Lung (tissue), 12 donors: ENCODE measurements around the gene CARMIL1. TPM values are rescaled to one million over a fixed set of nuclear protein-coding genes. Genes with fewer than 3 reads are reported as not detected.

Source experiments
- ATAC-seq: fragments of 200-7000 bp; cut with Tn5 transposase; one replicate; pipeline ENCODE4 v1.9.1; 2020; ENCODE audit warnings: moderate number of reproducible peaks; ENCODE audit not compliant: insufficient read depth, low FRiP score
- DNase-seq, 3 donors: peaks; one replicate each; pipeline ENCODE4 v3.0.0-alpha.2; 2013 to 2017
- H3K27ac ChIP-seq, 2 donors: one replicate each; pipeline ENCODE4 v1.5.1; 2013; ENCODE audit warnings: mild to moderate bottlenecking in 2 of 2, moderate library complexity in 2 of 2, control low read depth in 1 of 2, inconsistent platforms in 1 of 2, low read depth in 1 of 2, low read length in 1 of 2
- H3K27me3 ChIP-seq, 3 donors: one replicate each; pipeline ENCODE4 v1.5.1; 2013; ENCODE audit warnings: low read length in 2 of 3; ENCODE audit not compliant: control insufficient read depth in 3 of 3, insufficient read depth in 3 of 3
- H3K36me3 ChIP-seq, 4 donors: one replicate each; pipeline ENCODE4 v1.5.1; 2013; ENCODE audit warnings: low read length in 4 of 4, mild to moderate bottlenecking in 1 of 4, moderate library complexity in 1 of 4; ENCODE audit not compliant: control insufficient read depth in 4 of 4, insufficient read depth in 4 of 4
- H3K4me1 ChIP-seq, 5 donors: one replicate each; pipeline ENCODE4 v1.5.1; 2013; ENCODE audit warnings: low read length in 5 of 5, mild to moderate bottlenecking in 2 of 5, moderate library complexity in 1 of 5; ENCODE audit not compliant: control insufficient read depth in 5 of 5, insufficient read depth in 5 of 5
- H3K4me3 ChIP-seq: one replicate; pipeline ENCODE4 v1.5.1; 2013; ENCODE audit warnings: mild to moderate bottlenecking, control low read depth, moderate library complexity
- H3K9ac ChIP-seq, 2 donors: one replicate each; pipeline ENCODE4 v1.5.1; 2013; ENCODE audit warnings: low read length in 2 of 2, control low read depth in 1 of 2; ENCODE audit not compliant: insufficient read depth in 1 of 2
- H3K9me3 ChIP-seq, 4 donors: one replicate each; pipeline ENCODE4 v1.5.1; 2013; ENCODE audit warnings: low read length in 3 of 4, mild to moderate bottlenecking in 1 of 4, moderate library complexity in 1 of 4; ENCODE audit not compliant: control insufficient read depth in 4 of 4, insufficient read depth in 3 of 4
- WGBS, 2 donors: extraction: QIAGEN DNeasy Blood & Tissue Kit; methylation state at CpG; one replicate each; pipeline ENCODE4 v1.1.7; 2013; 5-methylcytosine and 5-hydroxymethylcytosine counted together
- polyA plus RNA-seq, 2 donors: library from polyadenylated mRNA; stranded (reverse); fragments of 200-250 nt; gene quantifications; one replicate each; pipeline ENCODE4 v1.2.1, GENCODE V29; 2013
- total RNA-seq, 2 donors: library from RNA; depleted of rRNA in 1 of 2; stranded (reverse); fragments of >200 nt in 1 of 2; gene quantifications; one replicate each; pipeline ENCODE4 v1.2.1, GENCODE V29; 2014 to 2021
- TF ChIP-seq, protein P1 (sequence below): IDR thresholded peaks from 2 replicates; pipeline ENCODE4 v1.5.1; 2012; ENCODE audit warnings: mild to moderate bottlenecking; ENCODE audit errors: control extremely low read depth, extremely low read depth
- donor health status: control.
- donor health status: control.
- donor health status: Bipolar disorder and iron deficiency.
- donor health status: healthy.
- donor health status: DM: yes; HTN: yes; CAD: no.

Gene CARMIL1
- total and polyA plus RNA-seq, 4 donors = 8.0 to 38.3 (median 34.9) TPM

- H3K27ac ChIP-seq = no peak overlapping the region
- peaks cover 0 to 2% (median under 1%) of the 10 kb centered on the region in 4 donors for H3K9me3 ChIP-seq
- no peak overlapping the region for H3K9ac ChIP-seq
- ATAC-seq = no peak
- no peaks in the 10 kb centered on the region for H3K4me1 ChIP-seq
- WGBS, 2 donors = 81 to 85% methylated on average over 4 of the region's 4 CpGs
- DNase-seq = no peak
- no peak overlapping the region for H3K4me3 ChIP-seq
- no peaks in the 10 kb centered on the region for H3K36me3 ChIP-seq
- H3K27me3 ChIP-seq = no peaks in the 10 kb centered on the region
- TF ChIP-seq, protein P1, sequence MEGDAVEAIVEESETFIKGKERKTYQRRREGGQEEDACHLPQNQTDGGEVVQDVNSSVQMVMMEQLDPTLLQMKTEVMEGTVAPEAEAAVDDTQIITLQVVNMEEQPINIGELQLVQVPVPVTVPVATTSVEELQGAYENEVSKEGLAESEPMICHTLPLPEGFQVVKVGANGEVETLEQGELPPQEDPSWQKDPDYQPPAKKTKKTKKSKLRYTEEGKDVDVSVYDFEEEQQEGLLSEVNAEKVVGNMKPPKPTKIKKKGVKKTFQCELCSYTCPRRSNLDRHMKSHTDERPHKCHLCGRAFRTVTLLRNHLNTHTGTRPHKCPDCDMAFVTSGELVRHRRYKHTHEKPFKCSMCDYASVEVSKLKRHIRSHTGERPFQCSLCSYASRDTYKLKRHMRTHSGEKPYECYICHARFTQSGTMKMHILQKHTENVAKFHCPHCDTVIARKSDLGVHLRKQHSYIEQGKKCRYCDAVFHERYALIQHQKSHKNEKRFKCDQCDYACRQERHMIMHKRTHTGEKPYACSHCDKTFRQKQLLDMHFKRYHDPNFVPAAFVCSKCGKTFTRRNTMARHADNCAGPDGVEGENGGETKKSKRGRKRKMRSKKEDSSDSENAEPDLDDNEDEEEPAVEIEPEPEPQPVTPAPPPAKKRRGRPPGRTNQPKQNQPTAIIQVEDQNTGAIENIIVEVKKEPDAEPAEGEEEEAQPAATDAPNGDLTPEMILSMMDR = no peak
Measured at GRCh38 chr6:25640891-25641290, 361.7 kb downstream of the CARMIL1 start.

- Histone ChIP-seq H3K9me3 (peaks cover 0 to 2% (median under 1%) of the 10 kb centered on the region in 4 donors), H3K36me3 (no peaks in the 10 kb centered on the region), H3K9ac (no peak overlapping the region), H3K27me3 (no peaks in the 10 kb centered on the region), H3K27ac (no peak overlapping the region), H3K4me1 (no peaks in the 10 kb centered on the region), H3K4me3 (no peak overlapping the region)
- TF ChIP-seq, protein P1 = no peak
- no peak for DNase-seq
- 69 to 80% methylated on average over 5 of the region's 5 CpGs for WGBS, 2 donors
- ATAC-seq = no peak
Measured at GRCh38 chr6:25641377-25641776, 362.2 kb downstream of the CARMIL1 start.

GRCh38 chr6:25641940-25642666 lies 362.9 kb downstream of the CARMIL1 start:
- Histone ChIP-seq H3K4me3 (no peak overlapping the region), H3K4me1 (no peaks in the 10 kb centered on the region), H3K27me3 (no peaks in the 10 kb centered on the region), H3K27ac (no peak overlapping the region), H3K9ac (no peak overlapping the region), H3K36me3 (no peaks in the 10 kb centered on the region), H3K9me3 (peaks cover 0 to 2% (median under 1%) of the 10 kb centered on the region in 4 donors)
- TF ChIP-seq, protein P1 = no peak
- DNase-seq (peak in 2 of 3 donors; percentile 6 to 12), ATAC-seq (no peak)
- 80 to 86% methylated on average over 3 of the region's 3 CpGs for WGBS, 2 donors
